PC-9 (cell line): ENCODE results near the gene MOB1A. TPM values are rescaled to one million over a fixed set of nuclear protein-coding genes. Genes with fewer than 3 reads are reported as not detected.

Experiments
- BruUV-seq: library from RNA; stranded (reverse); fragments of 400-500 nt; replicated peaks from 2 replicates; lab custom pipeline; 2021; lab: Mats Ljungman, UMichigan
- CTCF ChIA-PET: fragments of 300-600 bp; sonication (Branson Sonifier 250); formaldehyde crosslinking; loops from one replicate; lab custom pipeline; 2022; ENCODE audit warnings: antibody characterized with exemption; lab: Charles Lee
- POLR2A ChIA-PET: fragments of 300-600 bp; sonication (Branson Sonifier 250); formaldehyde crosslinking; loops from one replicate; lab custom pipeline; 2022; ENCODE audit warnings: antibody characterized with exemption; ENCODE audit not compliant: unreplicated experiment; lab: Charles Lee
- DNase-seq, 2 experiments: peaks; one replicate each; pipeline versions ENCODE4 v3.0.0 to v3.0.0-alpha.2; 2015 to 2022; ENCODE audit warnings: mixed read lengths in 1 of 2
- H2AFZ ChIP-seq: fragments of 200-600 bp; sonication (generic); 2 replicates; pipeline ENCODE4 v1.8.1; 2017; ENCODE audit warnings: antibody characterized with exemption
- H3F3A ChIP-seq: fragments of 200-600 bp; sonication (generic); 2 replicates; pipeline ENCODE4 v1.8.1; 2017; ENCODE audit warnings: antibody characterized with exemption, mild to moderate bottlenecking, low read depth; ENCODE audit not compliant: insufficient read depth
- H3K27ac ChIP-seq: fragments of 200-600 bp; sonication (generic); 2 replicates; pipeline ENCODE4 v1.6.1; 2016; ENCODE audit warnings: mixed run types
- H3K27me3 ChIP-seq: fragments of 200-600 bp; sonication (generic); 2 replicates; pipeline ENCODE4 v1.6.1; 2016; ENCODE audit warnings: low read depth, mixed run types; ENCODE audit not compliant: insufficient read depth
- H3K36me3 ChIP-seq: fragments of 200-600 bp; sonication (generic); 2 replicates; pipeline ENCODE4 v1.6.1; 2016; ENCODE audit warnings: low read depth, mixed run types
- H3K4me1 ChIP-seq: fragments of 200-600 bp; sonication (generic); replicated peaks from 2 replicates; pipeline ENCODE4 v1.6.1; 2016; ENCODE audit warnings: mixed run types; ENCODE audit not compliant: insufficient read depth
- H3K4me2 ChIP-seq: fragments of 200-600 bp; sonication (generic); 2 replicates; pipeline ENCODE4 v1.6.1; 2017; ENCODE audit warnings: mixed run types
- H3K4me3 ChIP-seq: fragments of 200-600 bp; sonication (generic); 2 replicates; pipeline ENCODE4 v1.6.1; 2016; ENCODE audit warnings: mixed run types
- H3K79me2 ChIP-seq: fragments of 200-600 bp; sonication (generic); 2 replicates; pipeline ENCODE4 v1.6.1; 2017; ENCODE audit warnings: low read depth, mixed run types
- H3K9me2 ChIP-seq: fragments of 200-600 bp; sonication (generic); 2 replicates; pipeline ENCODE4 v1.8.1; 2017; ENCODE audit warnings: mild to moderate bottlenecking; ENCODE audit not compliant: insufficient read depth
- H3K9me3 ChIP-seq: fragments of 200-600 bp; sonication (generic); 2 replicates; pipeline ENCODE4 v1.8.1; 2016; ENCODE audit warnings: low read depth; ENCODE audit not compliant: insufficient read depth
- H4K20me1 ChIP-seq: fragments of 200-600 bp; sonication (generic); 2 replicates; pipeline ENCODE4 v1.8.1; 2017; ENCODE audit not compliant: insufficient read depth
- EZH2 ChIP-seq: fragments of 200-600 bp; sonication (generic); IDR thresholded peaks from 2 replicates; pipeline ENCODE4 v1.8.0; 2017; ENCODE audit warnings: antibody characterized with exemption, low read depth
- intact Hi-C: fragments of 100-400 bp; cut with micrococcal nuclease; formaldehyde crosslinking; loops from one replicate; pipeline ENCODE4 v1.10.0; 2022; ENCODE audit not compliant: unreplicated experiment
- total RNA-seq: library from RNA; stranded (reverse); gene quantifications from 2 replicates; pipeline ENCODE4 v1.2.3, GENCODE V29; 2021
- TF ChIP-seq, protein P1 (sequence below): fragments of 200-600 bp; sonication (generic); conservative IDR thresholded peaks from 2 replicates; pipeline ENCODE4 v1.6.1; 2017; ENCODE audit warnings: mixed run types, antibody characterized with exemption, mild to moderate bottlenecking, moderate library complexity

The MOB1A gene
- total RNA-seq, 1 experiment from 2014 or later = 143 TPM

DNA sequence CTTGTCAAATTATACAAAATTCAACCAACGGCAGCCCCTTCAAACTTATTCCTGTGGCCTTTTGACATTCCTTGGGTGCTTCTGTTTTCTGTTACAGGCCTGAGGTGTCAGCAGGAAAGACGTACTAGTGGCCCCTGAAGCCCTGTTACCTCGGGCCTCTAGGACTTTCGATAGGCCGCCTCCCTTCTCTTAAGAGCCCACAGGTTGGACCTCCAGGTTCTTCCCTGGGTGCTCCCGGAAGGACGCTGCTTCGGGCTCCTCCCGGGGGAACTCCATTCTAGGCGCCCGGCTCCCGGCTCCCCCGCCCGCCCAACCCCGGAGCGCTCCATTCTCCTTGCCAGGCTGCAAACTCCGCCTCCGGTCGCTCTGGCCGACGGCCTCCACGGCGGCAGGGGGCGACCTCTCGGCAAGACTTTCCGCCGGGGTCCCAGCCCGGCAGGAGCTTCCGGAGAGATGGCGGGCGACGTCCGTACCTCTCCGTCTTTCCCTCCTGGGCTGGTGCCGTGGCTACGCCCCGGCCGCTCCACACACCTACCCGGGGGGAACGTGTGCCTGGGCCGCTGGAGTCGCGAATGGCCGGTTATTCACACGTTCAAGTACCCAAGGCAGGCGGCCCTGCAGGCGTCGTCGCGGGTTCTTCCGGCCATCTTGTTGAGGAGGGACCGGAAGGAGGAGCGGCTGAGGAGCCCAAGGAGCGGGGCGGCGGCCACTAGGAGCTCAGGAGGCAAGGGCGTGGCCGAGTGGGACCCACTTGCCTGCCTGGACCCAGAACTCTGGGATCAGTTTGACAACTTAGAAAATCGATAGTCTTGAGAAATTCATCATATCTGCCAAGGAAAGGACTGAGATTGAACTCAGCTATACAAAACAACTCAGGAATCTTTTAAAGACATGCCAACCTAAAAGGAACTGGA is 58.5 kb downstream of the MOB1A start:
- no peaks in the 10 kb centered on the region for H3K79me2 ChIP-seq
- H3K9me2 ChIP-seq = no peaks in the 10 kb centered on the region
- TF ChIP-seq EZH2 = no peak
- TF ChIP-seq, protein P1, sequence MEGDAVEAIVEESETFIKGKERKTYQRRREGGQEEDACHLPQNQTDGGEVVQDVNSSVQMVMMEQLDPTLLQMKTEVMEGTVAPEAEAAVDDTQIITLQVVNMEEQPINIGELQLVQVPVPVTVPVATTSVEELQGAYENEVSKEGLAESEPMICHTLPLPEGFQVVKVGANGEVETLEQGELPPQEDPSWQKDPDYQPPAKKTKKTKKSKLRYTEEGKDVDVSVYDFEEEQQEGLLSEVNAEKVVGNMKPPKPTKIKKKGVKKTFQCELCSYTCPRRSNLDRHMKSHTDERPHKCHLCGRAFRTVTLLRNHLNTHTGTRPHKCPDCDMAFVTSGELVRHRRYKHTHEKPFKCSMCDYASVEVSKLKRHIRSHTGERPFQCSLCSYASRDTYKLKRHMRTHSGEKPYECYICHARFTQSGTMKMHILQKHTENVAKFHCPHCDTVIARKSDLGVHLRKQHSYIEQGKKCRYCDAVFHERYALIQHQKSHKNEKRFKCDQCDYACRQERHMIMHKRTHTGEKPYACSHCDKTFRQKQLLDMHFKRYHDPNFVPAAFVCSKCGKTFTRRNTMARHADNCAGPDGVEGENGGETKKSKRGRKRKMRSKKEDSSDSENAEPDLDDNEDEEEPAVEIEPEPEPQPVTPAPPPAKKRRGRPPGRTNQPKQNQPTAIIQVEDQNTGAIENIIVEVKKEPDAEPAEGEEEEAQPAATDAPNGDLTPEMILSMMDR = peak; percentile 69
- ChIA-PET CTCF (interaction anchor here (0.5 to 1.0 kb wide), 7 partner anchors 10 to 464 kb away, joined by 3 to 9 read pairs (median 4); partner anchors contain the start of gene STAMBP), POLR2A (interaction anchor here (0.6 to 0.7 kb wide), 4 partner anchors 28 to 1227 kb away, joined by 3 to 5 read pairs (median 4); partner anchors contain the start of gene BOLA3)
- H3K4me3 ChIP-seq = peak overlapping the region; percentile 89
- H3K27ac ChIP-seq = peak overlapping the region; percentile 75
- H3K4me2 ChIP-seq = peak overlapping the region; percentile 70
- H3K9me3 ChIP-seq = peaks cover 16% of the 10 kb centered on the region
- H3K36me3 ChIP-seq = no peaks in the 10 kb centered on the region
- H2AFZ ChIP-seq = peak overlapping the region; percentile 91
- intact Hi-C loops = no loop called here
- H4K20me1 ChIP-seq = no peaks in the 10 kb centered on the region
- no peaks in the 10 kb centered on the region for H3K27me3 ChIP-seq
- H3F3A ChIP-seq = peaks cover 11% of the 10 kb centered on the region
- DNase-seq = peak; percentile 69 to 85
- TSS peak; percentile 71 for BruUV-seq
- H3K4me1 ChIP-seq = peaks cover 9% of the 10 kb centered on the region; the same call in 1 of the 2 replicates

DNA sequence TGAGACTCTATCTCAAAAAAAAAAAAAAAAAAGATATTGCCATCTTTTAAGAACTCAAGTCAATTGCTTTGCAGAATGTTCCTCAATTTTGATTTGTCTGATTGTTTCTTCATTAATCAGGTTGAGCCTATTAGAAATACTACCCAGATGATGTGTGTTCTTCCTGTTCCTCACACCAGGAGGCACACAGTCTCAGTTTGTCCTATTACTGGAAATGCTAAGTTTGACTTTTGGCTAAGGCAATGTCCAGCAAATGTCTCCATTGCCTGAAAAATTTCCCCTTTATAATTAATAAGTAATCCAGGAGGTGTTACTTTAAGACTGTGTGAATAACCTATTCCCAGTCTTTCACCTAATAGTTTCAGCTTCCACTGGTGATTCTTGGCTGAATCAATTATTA is 59.3 kb downstream of the MOB1A start:
- Histone ChIP-seq H3K27ac (no peak overlapping the region), H2AFZ (peak overlapping the region; percentile 91; the same call in 1 of the 2 replicates), H3K4me1 (peaks cover 9% of the 10 kb centered on the region; the same call in 1 of the 2 replicates), H3K79me2 (no peaks in the 10 kb centered on the region), H3K9me2 (no peaks in the 10 kb centered on the region), H3K9me3 (peaks cover 16% of the 10 kb centered on the region), H3K4me2 (peak overlapping the region; percentile 70), H3F3A (peaks cover 11% of the 10 kb centered on the region), H3K27me3 (no peaks in the 10 kb centered on the region), H3K4me3 (peak overlapping the region; percentile 89), H3K36me3 (no peaks in the 10 kb centered on the region), H4K20me1 (no peaks in the 10 kb centered on the region)
- BruUV-seq = TSS peak; percentile 84
- DNase-seq = no peak
- TF ChIP-seq, protein P1 = no peak; the same call in 1 of the 2 replicates
- TF ChIP-seq EZH2 = no peak
- POLR2A ChIA-PET = no interaction called here
- CTCF ChIA-PET = no interaction called here
- intact Hi-C loops = no loop called here

DNA sequence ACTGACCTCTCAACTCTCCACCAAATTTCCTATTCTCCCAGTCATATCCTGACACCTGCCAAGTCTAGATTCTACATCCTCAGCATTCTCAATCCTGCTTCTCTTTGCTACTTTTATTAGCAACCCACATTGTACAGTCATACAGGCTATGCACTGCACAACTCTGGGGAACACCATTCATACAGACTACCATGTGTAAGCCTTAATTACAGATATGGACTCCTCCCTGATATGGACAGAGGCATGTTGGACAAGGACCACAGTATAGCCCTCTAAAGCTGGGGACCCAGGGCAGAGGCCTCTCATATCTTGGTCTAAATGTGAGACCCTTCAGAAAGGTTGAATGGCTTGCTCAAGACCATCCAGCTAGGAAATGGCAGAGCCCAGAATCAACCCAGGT is 67.3 kb downstream of the MOB1A start:
- Histone ChIP-seq H3K4me2 (no peak overlapping the region), H3K27ac (no peak overlapping the region), H3F3A (no peaks in the 10 kb centered on the region), H3K4me1 (no peaks in the 10 kb centered on the region), H3K36me3 (no peaks in the 10 kb centered on the region), H3K27me3 (no peaks in the 10 kb centered on the region), H3K9me2 (no peaks in the 10 kb centered on the region), H3K4me3 (no peak overlapping the region), H3K79me2 (no peaks in the 10 kb centered on the region), H4K20me1 (no peaks in the 10 kb centered on the region), H3K9me3 (no peaks in the 10 kb centered on the region), H2AFZ (no peak overlapping the region)
- BruUV-seq = no TSS peak
- CTCF ChIA-PET = no interaction called here
- intact Hi-C loops = no loop called here
- TF ChIP-seq EZH2 = no peak
- TF ChIP-seq, protein P1 = no peak
- no peak for DNase-seq
- POLR2A ChIA-PET = no interaction called here
